GM18507 (cell line): Measurements from ENCODE around the gene PIK3C3.

Source experiments
- DNase-seq: peaks from one replicate; pipeline ENCODE4 v3.0.0; 2011; ENCODE audit warnings: low read depth; ENCODE audit not compliant: insufficient read length; ENCODE audit errors: extremely low spot score
- FAIRE-seq: peaks from 2 replicates; lab custom pipeline; 2011; peaks lifted over from hg19 to GRCh38; lab: Jason Lieb, UNC

Gene PIK3C3

GRCh38 chr18:41954827-41955613 is at the start of gene PIK3C3:
Gene PIK3C3 (plus strand): TSS chr18:41955234. CDS start chr18:41955292, 58 bp downstream.
- peak; percentile 99 for FAIRE-seq
- peak; percentile 78 for DNase-seq

DNA sequence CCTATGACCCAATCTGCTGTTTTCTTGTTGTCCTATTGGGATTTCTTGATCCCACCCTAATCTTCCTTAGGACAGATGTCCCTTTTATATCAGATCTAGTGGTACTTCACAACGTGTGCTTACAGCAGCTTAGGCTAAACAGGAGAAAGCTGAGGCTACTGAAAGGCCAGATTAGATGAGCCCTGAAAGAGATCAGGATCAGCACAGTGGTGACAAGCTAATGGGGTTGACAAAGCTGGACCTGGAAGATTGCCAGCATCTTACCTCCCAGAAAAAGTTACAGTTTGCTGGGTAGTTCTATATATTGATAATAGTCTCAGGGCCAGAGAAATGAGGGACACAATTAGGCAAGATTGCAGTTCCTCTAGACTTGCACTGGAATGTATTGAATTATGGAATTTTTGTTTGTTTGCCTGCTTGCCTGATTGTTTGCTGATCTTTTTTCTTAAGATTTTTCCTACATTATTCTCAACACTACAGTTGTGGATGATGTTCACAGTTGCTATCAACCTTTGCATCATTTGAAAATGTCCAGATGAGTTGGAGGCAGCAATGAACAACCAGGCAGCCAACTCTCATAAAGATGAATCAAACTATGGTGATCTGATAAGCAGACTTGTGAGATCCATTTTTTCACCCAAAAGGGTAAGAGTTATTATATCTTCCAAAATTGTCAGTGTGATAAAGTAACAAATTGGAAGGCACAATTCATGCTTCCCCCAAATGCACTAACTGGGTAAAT is 49.1 kb upstream of the PIK3C3 start:
- FAIRE-seq (no peak), DNase-seq (no peak)

DNA sequence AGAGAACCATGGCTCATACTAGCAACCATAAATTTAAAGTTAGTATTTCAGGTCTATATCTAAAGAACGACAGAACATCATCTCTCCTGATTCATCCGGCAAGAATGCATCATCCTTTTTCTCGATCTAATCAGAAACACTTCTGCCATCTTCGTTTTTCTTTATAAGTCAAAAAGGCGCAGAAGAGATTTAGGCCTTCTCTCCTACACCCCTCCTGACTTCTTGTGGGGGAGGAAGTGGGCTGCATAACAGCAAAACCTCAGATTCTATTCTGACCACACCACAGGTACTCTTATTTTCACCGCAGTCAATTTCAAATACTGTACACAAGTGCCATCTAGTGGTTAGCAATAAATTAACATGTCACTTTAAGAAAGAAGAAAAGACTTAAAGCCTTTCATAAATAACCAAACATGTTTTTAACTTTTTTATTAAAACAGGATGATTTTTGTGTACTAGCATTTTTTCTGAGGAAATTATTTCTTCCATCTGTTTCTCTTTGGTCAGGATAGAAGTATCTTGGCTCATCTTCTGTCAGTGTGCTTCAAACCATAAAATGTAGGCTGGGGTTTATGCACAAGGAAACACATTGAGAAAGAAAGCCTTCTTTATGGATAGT is 48.4 kb upstream of the PIK3C3 start:
- FAIRE-seq (peak; percentile 93), DNase-seq (peak; percentile 32)

DNA sequence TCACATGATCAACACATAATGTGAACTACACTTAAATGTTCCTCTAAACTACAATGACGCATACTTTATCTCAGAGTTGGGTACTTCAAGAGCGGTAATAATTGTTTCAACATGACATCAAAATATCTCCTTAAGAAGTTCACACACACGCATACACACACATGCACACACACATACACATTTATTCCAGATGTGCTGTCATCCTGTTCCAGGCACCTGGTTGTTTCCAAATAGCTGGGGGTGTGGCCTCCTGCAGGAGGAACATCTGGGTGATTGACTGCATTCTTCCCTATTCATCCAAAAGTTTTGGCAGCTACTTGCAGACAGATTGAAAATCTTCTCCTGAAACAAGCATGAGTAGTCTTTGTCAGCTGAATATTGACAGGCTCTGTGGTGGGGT is 37.9 kb upstream of the PIK3C3 start:
- no peak for FAIRE-seq
- DNase-seq: no peak

- no peak for FAIRE-seq
- no peak for DNase-seq
These were observed 33.3 kb upstream of the PIK3C3 start for GRCh38 chr18:41921770-41922169.

GRCh38 chr18:41922176-41922575 is 32.9 kb upstream of the PIK3C3 start:
- no peak for FAIRE-seq
- no peak for DNase-seq

GRCh38 chr18:41922841-41923240 is 32.2 kb upstream of the PIK3C3 start:
- no peak for DNase-seq
- FAIRE-seq: no peak

- no peak for DNase-seq
- FAIRE-seq: no peak
These were observed 31.6 kb upstream of the PIK3C3 start for GRCh38 chr18:41923446-41923845.

GRCh38 chr18:41928581-41928980 is 26.5 kb upstream of the PIK3C3 start:
- no peak for FAIRE-seq
- no peak for DNase-seq

GRCh38 chr18:41932899-41933298 is 22.1 kb upstream of the PIK3C3 start:
- FAIRE-seq (no peak), DNase-seq (no peak)

- FAIRE-seq: no peak
- DNase-seq: no peak
These were observed 21.3 kb upstream of the PIK3C3 start for GRCh38 chr18:41933778-41934177.

DNA sequence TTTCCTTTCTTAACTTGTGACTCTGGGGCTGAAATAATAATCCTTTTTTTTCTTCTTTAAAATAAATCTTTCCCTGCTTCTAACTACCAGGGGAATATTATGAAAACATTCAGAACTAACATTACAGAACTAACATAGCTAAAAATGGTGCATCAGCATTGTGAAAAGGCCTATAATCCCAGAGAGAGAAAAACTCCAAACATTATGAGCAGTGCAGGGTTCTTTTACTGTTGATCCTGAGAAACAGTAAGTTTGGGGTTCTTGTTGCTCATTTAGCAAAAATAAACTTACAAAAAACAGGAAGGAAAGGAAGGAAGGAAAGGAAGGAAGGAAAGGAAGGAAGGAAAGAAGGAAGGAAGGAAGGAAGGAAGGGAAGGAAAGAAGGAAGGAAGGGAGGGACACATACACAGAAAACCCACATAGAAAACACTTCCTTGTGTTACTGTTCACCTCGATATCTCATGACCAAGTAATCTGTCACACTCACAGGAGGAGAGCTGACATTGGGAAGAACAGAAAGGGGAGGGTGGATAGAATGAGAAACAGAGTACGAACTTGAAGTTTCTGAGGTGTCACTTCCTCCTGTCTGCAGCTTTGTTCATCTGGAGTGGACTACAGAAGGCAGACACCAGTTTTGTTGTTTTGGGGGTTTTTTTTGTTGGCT is 18.4 kb upstream of the PIK3C3 start:
- DNase-seq (no peak), FAIRE-seq (no peak)

- FAIRE-seq: no peak
- no peak for DNase-seq
These were observed 16.6 kb upstream of the PIK3C3 start for GRCh38 chr18:41938445-41938844.

- no peak for DNase-seq
- FAIRE-seq: no peak
These were observed 15.7 kb upstream of the PIK3C3 start for GRCh38 chr18:41939326-41939725.

DNA sequence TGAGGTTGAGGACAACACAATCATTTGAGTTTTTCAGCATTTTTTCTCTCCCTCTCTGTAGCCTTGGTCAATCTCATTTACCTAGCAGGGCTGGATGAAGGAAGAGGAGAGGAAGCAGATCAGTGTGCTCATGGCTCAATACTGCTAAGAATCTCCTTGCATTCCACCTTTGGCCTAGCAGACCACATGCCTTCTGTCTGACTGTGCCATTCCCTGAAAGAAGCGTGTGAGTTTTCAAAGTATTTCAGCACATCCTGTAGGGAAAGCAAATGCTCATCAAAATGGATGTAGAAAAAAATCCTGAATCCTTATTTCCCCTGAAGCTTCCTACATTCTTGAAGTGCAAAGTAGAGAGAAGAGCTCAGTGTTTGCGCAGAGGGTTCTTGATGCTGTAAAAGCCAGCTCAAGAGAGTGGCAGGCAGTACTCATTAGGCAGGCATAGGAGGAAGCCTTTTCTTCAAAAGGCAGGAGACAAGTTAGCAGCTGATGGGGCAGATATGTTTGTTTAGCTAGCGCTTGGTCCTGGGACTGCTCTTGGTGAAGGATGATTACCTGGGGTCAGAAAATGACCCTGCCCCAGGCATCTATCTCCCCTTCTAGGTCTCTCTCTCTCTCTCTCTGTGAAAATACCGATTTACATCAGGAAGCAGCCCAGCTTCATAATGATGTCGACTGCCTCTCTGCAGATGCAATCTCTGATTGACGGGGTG is 14.4 kb upstream of the PIK3C3 start:
- no peak for DNase-seq
- FAIRE-seq: no peak

GRCh38 chr18:41942254-41942653 is 12.8 kb upstream of the PIK3C3 start:
- DNase-seq (no peak), FAIRE-seq (no peak)

DNA sequence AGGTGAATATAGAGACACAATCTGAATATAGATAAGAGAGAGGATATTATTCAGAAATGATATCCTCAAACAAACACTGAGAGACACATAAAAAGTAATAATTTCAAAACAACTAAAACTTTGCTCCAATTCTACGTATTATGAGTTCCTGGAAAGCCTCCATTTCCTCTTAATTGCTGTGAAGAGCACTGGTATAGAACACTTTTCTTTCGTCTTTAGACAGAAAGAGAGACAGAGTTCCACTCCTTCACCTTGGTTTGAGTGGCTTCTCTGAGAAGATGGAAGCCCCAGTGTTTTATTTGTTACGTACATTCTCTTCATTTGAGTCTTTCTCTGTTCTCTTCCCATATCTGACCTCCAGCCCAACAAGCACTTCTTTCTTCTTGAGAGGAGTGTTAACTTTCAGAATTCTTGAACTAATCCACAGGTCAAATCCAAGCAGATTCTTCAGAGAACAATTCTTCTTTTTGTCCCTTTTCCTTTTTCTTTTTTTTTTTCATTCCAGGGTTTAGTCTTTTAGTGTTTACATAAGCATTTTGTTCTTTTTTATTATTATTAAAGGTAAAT is 6.4 kb upstream of the PIK3C3 start:
- no peak for FAIRE-seq

DNA sequence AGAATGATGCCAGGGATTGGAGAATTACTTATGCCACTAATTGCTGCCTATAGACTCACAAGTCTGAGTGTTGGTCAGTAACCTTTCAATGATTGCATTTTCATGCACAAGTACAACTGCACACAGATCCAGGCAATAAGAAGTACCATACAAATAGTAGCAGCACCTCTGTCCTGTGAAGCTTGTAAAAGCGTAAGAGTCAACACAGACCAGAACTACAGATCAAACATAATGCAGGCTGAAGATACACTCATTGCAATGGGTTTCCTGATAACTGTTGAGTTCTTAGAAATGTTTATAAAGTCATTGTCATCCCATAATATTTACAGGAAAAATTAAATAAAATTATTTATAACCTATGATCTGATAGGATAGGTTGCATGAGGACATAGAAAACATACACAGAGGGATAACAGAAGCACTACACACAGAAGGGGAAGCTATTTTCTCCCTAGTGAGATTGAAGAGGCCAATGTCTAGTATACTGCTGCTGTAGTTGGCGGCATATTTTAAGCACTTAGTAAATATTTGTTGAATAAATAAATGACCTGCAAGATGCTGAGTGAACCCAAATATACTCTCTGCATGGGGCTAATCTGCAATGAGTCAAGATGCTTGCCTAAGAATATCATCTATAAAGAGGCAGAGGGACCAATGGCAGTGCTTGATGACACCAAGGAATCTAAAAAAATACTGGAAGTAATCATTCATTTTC is 5.7 kb upstream of the PIK3C3 start:
- no peak for FAIRE-seq

More for the DNA sequence above, 6.4 kb upstream of the PIK3C3 start:
- no peak for DNase-seq

More for the DNA sequence above, 5.7 kb upstream of the PIK3C3 start:
- no peak for DNase-seq
